ENCODE results near the gene HILPDA.

HILPDA gene

GRCh38 chr7:128455543-128456254 is at the start of gene HILPDA:
Gene HILPDA, plus strand, starts transcription at chr7:128455878. Its CDS starts 1,391 bp downstream, at chr7:128457269.
- peak within 1 kb of the TSS; percentile 44 for H3K27ac Mint-ChIP-seq (ENCODE audit: low read depth)
- H3K36me3 Mint-ChIP-seq (ENCODE audit: insufficient read depth), result peaks cover 9% of the 10 kb centered on the region
- DNase-seq (ENCODE audit: low spot score in 2 of 2) (peak; percentile 81 to 83), ATAC-seq (replicated peaks; ENCODE audit: extremely low read depth, poor library complexity, severe bottlenecking) (peak; percentile 90)
- peaks cover 13% of the 10 kb centered on the region for H3K27me3 Mint-ChIP-seq
- peak within 1 kb of the TSS; percentile 89 for H3K4me3 Mint-ChIP-seq
- no peaks in the 10 kb centered on the region for H3K9me3 Mint-ChIP-seq
- peaks cover 30% of the 10 kb centered on the region for H3K4me1 Mint-ChIP-seq

- Mint-ChIP-seq H3K27ac (ENCODE audit: low read depth) (peak overlapping the region; percentile 46), H3K4me1 (peaks cover 44% of the 10 kb centered on the region), H3K9me3 (no peaks in the 10 kb centered on the region), H3K4me3 (peak overlapping the region; percentile 84), H3K36me3 (ENCODE audit: insufficient read depth) (peaks cover 3% of the 10 kb centered on the region), H3K27me3 (no peaks in the 10 kb centered on the region)
- ATAC-seq (replicated peaks; ENCODE audit: extremely low read depth, poor library complexity, severe bottlenecking) (no peak), DNase-seq (ENCODE audit: low spot score in 2 of 2) (no peak)
Measured at GRCh38 chr7:128406314-128407232, 49.1 kb upstream of the HILPDA start.

DNA sequence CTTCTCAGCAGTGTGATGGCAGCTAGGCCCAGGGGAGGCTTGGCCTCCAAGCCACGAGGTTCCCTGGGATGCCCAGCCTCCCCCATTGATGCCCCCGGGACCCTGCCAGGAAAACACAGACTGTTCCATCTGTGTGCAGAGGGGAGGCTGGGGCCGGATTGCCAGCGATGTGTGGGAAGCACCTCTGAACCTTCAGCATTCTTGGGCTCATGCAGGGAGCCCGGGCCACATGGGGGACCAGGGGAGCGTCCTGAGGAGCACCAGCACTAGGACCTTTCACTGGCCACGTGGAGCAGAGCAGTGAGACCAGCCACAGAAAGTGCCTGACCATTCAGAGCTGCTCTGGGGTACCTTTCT is 48.5 kb upstream of the HILPDA start:
- Mint-ChIP-seq H3K27me3 (no peaks in the 10 kb centered on the region), H3K36me3 (ENCODE audit: insufficient read depth) (peaks cover 3% of the 10 kb centered on the region), H3K4me3 (no peak overlapping the region), H3K27ac (ENCODE audit: low read depth) (no peak overlapping the region), H3K9me3 (no peaks in the 10 kb centered on the region), H3K4me1 (peaks cover 44% of the 10 kb centered on the region)
- no peak for ATAC-seq (replicated peaks; ENCODE audit: extremely low read depth, poor library complexity, severe bottlenecking)
- no peak for DNase-seq (ENCODE audit: low spot score in 2 of 2)

DNA sequence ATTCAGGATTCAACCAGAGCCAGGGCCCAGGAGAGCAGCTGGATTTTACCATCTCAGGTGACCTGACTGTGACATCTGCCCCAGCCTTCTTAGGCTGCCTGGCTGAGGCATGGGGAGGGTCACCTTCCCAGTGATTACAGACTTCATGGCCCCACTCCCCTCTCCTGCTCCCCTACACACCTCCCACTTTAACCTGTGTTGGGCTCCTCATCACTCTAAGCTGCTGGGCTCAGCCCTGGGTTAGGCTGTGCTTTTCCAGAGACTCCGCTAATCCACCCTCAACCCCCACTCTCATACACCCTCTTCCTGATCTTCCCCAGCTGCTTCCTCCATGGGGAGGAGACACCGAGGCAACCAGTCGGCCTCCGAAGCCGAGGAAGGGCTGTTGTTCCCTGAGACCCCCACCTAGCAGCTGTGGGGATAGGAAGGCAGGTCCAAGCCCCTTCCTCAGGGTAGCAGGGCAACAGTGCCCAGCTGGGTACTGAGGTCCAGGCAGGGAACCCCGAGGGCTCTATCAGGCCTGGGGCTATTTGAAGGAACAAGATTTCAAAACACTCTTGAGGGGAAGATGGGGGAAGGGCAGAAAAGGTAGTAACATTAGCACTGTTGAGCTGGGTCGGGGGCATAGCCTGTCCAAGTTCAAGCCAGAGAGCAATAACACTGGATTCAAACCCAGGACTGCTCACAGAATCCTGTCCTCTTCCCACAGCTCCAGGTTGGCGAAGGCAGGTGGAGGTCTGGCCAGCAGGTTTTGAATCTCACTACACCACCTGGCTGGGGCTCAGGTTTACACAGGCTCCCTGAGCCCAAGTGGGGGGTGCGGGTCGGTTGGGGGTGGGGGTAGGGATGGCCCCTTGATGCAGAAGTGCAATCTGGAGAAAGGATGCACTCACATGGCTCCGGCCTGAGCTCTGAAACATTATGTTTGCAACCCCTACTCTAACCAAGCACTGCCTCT is 47.6 kb upstream of the HILPDA start:
- ATAC-seq (replicated peaks; ENCODE audit: extremely low read depth, poor library complexity, severe bottlenecking) (no peak), DNase-seq (ENCODE audit: low spot score in 2 of 2) (no peak)
- Mint-ChIP-seq H3K36me3 (ENCODE audit: insufficient read depth) (peaks cover 3% of the 10 kb centered on the region), H3K9me3 (no peaks in the 10 kb centered on the region), H3K4me3 (peak overlapping the region; percentile 90), H3K27me3 (no peaks in the 10 kb centered on the region), H3K27ac (ENCODE audit: low read depth) (peak overlapping the region; percentile 52), H3K4me1 (peaks cover 44% of the 10 kb centered on the region)

- peaks cover 36% of the 10 kb centered on the region for H3K4me1 Mint-ChIP-seq
- peak overlapping the region; percentile 47 for H3K27ac Mint-ChIP-seq (ENCODE audit: low read depth)
- no peaks in the 10 kb centered on the region for H3K27me3 Mint-ChIP-seq
- H3K36me3 Mint-ChIP-seq (ENCODE audit: insufficient read depth), result peaks cover 3% of the 10 kb centered on the region
- peak overlapping the region; percentile 90 for H3K4me3 Mint-ChIP-seq
- ATAC-seq (replicated peaks; ENCODE audit: extremely low read depth, poor library complexity, severe bottlenecking) (no peak), DNase-seq (ENCODE audit: low spot score in 2 of 2) (no peak)
- no peaks in the 10 kb centered on the region for H3K9me3 Mint-ChIP-seq
Measured at GRCh38 chr7:128408709-128409595, 46.7 kb upstream of the HILPDA start.

DNA sequence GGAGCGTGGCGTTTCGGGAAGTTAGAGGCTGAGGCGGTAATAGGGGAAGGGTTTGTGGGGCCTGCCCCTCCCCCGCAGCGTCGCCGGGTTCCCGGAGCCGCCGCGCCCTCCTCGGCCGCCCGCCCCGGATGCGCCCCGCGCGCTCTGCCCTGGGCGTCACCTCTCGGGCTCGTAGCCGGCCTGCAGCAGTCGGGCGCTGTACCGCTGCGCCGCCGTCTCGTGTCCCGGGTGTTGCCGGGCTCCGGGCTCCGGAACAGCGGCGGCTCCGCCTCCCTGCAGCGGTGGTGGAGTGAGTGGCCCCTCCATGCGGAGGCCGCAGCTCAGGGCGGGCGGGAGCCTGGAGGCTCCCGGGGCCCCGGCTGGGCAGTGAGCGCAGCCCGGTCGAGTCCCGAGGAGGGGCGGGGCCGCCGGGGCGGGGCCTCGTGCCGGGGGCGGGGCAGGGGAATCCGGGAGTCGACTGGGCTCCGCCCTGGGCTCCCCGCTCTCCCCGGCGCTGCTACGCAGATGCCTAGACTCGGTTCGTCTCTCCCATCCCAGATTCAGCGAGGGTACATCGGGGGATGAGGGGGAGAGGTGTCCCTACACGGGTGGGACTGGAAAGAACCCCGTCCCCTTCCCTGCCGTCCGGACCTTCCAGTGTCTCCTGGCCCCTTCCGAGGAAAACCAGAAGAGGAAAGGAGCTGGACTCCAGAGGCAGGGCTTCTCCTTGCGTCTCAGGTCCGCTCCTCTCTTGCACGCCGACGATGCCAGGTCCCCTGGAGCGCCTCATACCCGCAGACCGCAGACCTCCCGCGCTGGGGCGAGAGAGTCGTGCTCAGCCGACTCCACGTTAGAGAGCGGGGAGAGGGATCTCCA is 45.9 kb upstream of the HILPDA start, which contains the start of gene IMPDH1:
Gene IMPDH1, minus strand, starts transcription at position 387 of the 855 bp plus-strand sequence. Its CDS starts 81 bp downstream, at position 306.
- ATAC-seq (replicated peaks; ENCODE audit: extremely low read depth, poor library complexity, severe bottlenecking), result peak; percentile 80
- Mint-ChIP-seq H3K27me3 (no peaks in the 10 kb centered on the region), H3K27ac (ENCODE audit: low read depth) (peak within 1 kb of the TSS; percentile 47), H3K4me3 (peak within 1 kb of the TSS; percentile 90), H3K36me3 (ENCODE audit: insufficient read depth) (peaks cover 3% of the 10 kb centered on the region), H3K4me1 (peaks cover 27% of the 10 kb centered on the region), H3K9me3 (no peaks in the 10 kb centered on the region)
- peak; percentile 64 for DNase-seq (ENCODE audit: low spot score in 2 of 2)

DNA sequence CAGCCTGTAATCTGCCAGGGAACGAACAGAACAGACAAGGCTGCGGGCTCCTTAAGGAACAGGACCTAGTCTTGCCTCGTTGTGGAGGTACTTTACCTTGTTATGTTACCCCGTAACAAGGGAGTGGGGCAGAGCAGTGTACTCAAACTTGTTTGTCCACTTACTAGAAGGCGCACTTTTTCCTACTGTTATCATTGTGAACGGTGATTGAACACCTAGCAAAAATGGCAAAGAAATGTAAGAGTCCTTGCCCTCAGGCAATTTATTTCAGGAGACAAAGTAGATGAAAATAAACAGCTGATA is 45.3 kb upstream of the HILPDA start:
- Mint-ChIP-seq H3K27me3 (no peaks in the 10 kb centered on the region), H3K27ac (ENCODE audit: low read depth) (no peak overlapping the region), H3K36me3 (ENCODE audit: insufficient read depth) (peaks cover 1% of the 10 kb centered on the region), H3K4me3 (peak overlapping the region; percentile 90), H3K9me3 (no peaks in the 10 kb centered on the region), H3K4me1 (peaks cover 24% of the 10 kb centered on the region)
- DNase-seq (ENCODE audit: low spot score in 2 of 2) (no peak), ATAC-seq (replicated peaks; ENCODE audit: extremely low read depth, poor library complexity, severe bottlenecking) (no peak)

- H3K27ac Mint-ChIP-seq (ENCODE audit: low read depth), result no peak overlapping the region
- H3K4me1 Mint-ChIP-seq, result no peaks in the 10 kb centered on the region
- no peaks in the 10 kb centered on the region for H3K9me3 Mint-ChIP-seq
- peaks cover 7% of the 10 kb centered on the region for H3K27me3 Mint-ChIP-seq
- H3K36me3 Mint-ChIP-seq (ENCODE audit: insufficient read depth), result no peaks in the 10 kb centered on the region
- no peak overlapping the region for H3K4me3 Mint-ChIP-seq
- ATAC-seq (replicated peaks; ENCODE audit: extremely low read depth, poor library complexity, severe bottlenecking), result no peak
- no peak for DNase-seq (ENCODE audit: low spot score in 2 of 2)
Measured at GRCh38 chr7:128415217-128415785, 40.4 kb upstream of the HILPDA start.

DNA sequence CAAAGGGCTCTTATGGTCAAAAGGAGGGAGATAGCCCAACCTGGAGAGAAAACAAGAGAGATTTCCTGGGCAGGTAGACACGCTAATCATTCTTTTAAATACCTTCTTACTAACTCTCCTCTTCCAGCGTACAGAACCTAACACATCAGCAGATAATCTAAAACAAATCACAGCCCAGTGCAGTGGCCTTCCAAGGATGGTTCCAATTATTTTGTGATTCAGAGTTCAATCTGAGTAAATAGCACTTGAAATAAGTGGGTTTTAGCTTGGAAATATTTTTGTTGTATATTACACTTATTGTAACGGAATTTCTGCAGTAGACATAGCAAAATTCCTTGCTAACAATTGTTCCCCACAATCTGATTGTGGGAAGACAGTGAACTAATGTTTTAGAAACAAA is 38.6 kb upstream of the HILPDA start:
- H3K4me1 Mint-ChIP-seq, result no peaks in the 10 kb centered on the region
- no peak overlapping the region for H3K4me3 Mint-ChIP-seq
- DNase-seq (ENCODE audit: low spot score in 2 of 2) (no peak), ATAC-seq (replicated peaks; ENCODE audit: extremely low read depth, poor library complexity, severe bottlenecking) (no peak)
- no peak overlapping the region for H3K27ac Mint-ChIP-seq (ENCODE audit: low read depth)
- H3K36me3 Mint-ChIP-seq (ENCODE audit: insufficient read depth), result no peaks in the 10 kb centered on the region
- peaks cover 7% of the 10 kb centered on the region for H3K27me3 Mint-ChIP-seq
- no peaks in the 10 kb centered on the region for H3K9me3 Mint-ChIP-seq

GRCh38 chr7:128419257-128419656 is 36.4 kb upstream of the HILPDA start:
- no peak for DNase-seq (ENCODE audit: low spot score in 2 of 2)
- no peaks in the 10 kb centered on the region for H3K9me3 Mint-ChIP-seq
- H3K4me1 Mint-ChIP-seq, result peaks cover 14% of the 10 kb centered on the region
- H3K36me3 Mint-ChIP-seq (ENCODE audit: insufficient read depth), result no peaks in the 10 kb centered on the region
- H3K27me3 Mint-ChIP-seq, result peaks cover 7% of the 10 kb centered on the region
- no peak for ATAC-seq (replicated peaks; ENCODE audit: extremely low read depth, poor library complexity, severe bottlenecking)
- H3K27ac Mint-ChIP-seq (ENCODE audit: low read depth), result no peak overlapping the region
- H3K4me3 Mint-ChIP-seq, result no peak overlapping the region

GRCh38 chr7:128420773-128421172 is 34.9 kb upstream of the HILPDA start:
- ATAC-seq (replicated peaks; ENCODE audit: extremely low read depth, poor library complexity, severe bottlenecking), result no peak
- no peaks in the 10 kb centered on the region for H3K9me3 Mint-ChIP-seq
- DNase-seq (ENCODE audit: low spot score in 2 of 2), result no peak
- peaks cover 14% of the 10 kb centered on the region for H3K4me1 Mint-ChIP-seq
- H3K36me3 Mint-ChIP-seq (ENCODE audit: insufficient read depth), result no peaks in the 10 kb centered on the region
- H3K27ac Mint-ChIP-seq (ENCODE audit: low read depth), result no peak overlapping the region
- peaks cover 7% of the 10 kb centered on the region for H3K27me3 Mint-ChIP-seq
- no peak overlapping the region for H3K4me3 Mint-ChIP-seq

Data from central memory CD8-positive, alpha-beta T cell (primary cell).